Measurements from ENCODE around the gene REXO1.

GRCh38 chr19:1810439-1811160 is 37.7 kb downstream of the REXO1 start:
- TF ChIP-seq CTCF (IDR thresholded peaks at IDR 0.05) (no peak), POLR2AphosphoS5 (IDR thresholded peaks at IDR 0.05) (no peak), POLR2A (IDR thresholded peaks at IDR 0.05; ENCODE audit: low read depth) (no peak), EP300 (IDR thresholded peaks at IDR 0.05) (no peak)
